ENCODE results near the gene SLBP.

The SLBP gene

DNA sequence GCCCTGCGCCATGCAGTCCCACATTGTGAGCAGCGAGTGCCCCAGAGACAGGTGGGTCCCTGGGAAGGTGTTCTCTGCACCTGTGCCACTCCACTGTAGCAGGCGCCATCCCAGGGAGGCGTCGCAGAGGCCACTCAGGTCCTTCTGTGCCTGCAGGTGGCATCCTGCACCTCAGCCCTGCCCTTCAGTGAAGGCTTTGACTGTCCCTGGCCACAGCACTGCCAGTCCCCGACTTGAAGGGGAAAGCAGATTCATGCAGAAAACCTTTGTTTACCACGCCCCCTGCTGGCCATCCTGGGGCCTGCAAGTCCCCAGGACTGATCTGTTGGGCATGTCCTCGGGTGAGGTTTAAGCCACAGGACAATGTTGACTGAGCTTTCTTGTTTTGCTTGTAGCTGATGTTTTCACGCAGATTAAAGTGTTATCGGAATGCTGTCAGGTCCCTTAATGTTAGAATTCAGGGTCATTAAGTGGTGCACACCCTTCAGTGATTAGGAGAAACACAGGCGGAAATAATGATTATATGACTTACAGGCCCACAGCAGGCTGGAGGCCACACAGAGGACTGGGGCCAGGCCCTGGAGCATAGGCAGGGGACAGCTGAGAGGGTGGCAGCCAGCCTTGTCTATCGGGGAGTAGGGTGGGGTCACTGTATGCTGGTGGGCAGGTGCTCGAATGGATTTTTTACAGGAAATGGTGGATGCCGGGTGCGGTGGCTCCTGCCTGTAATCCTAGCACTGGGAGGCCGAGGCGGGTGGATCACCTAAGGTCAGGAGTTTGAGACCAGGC lies 14.2 kb upstream of the SLBP start:
- DNase-seq = peak; percentile 33

DNA sequence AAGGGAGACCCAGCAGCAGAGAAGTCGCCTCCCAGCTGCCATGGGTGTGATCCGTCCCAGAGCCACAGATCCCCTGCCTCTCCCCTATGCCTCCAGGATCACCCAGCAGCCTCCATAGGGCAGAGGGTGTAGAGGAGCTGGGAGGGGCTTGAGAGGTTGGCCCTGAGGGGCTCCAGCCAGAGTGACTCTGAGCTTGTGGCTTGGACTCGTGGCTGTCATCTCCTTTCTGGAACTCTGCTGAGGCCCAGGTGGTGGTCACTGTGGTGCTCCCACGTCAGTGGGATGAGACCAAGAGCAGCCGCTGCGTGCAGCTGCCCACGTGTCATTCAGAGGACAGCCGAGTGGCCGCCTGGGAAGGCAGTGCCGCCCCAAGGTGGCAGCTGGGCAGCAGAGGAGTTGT lies 13.4 kb upstream of the SLBP start:
- DNase-seq = no peak

DNA sequence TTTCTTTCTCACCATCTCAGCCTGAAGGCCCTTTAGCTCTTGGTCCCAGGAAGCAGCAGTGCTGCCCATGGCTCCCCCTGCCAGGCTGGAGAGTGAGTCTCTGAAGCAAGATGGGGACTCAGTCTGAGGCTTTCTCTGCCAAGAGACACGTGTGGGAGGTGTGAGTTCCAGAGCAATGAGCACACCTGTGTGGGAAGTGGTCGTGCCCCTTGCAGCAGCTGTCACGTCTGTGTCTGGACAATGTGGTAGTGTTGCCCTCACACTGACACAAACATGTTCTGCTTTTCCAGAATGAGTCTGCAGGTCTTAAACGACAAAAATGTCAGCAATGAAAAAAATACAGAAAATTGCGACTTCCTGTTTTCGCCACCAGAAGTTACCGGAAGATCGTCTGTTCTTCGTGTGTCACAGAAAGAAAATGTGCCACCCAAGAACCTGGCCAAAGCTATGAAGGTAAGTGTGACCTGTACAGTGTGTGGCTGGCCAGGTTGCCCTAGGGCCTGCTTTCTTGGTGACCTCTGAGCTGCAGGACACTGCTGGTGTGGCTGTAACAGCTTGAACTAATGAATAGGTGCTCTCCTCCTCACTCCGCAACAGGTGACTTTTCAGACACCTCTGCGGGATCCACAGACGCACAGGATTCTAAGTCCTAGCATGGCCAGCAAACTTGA lies 11.1 kb upstream of the SLBP start:
- no peak for DNase-seq

DNA sequence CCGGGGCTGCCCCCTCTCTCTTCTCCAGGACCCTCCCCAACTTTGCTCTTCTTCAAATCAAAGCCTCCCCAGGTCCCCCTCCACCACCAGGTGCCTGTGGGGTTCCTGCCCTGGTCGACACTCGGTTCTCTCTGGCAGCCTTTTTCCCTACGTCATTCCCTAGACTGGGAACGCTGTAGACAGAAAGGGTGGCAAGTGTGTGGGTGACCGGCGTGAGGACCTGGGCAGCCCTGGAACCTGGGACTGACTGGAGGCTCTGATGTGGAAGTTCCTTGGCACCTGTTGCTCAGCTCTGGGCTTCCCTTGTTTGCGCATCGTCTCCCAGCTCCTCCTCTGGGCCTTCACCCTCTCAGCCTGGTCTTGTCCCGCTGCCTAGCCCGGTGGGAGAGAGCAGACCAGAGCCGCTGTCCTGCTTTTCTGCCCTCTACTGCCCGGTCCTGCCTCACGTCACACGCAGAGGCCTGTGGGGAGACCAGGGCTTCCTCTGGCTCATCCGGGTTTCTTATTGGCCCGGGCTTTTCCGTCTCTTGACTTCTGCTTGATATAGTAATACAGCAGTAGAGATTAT lies 10.5 kb upstream of the SLBP start:
- DNase-seq = no peak

DNA sequence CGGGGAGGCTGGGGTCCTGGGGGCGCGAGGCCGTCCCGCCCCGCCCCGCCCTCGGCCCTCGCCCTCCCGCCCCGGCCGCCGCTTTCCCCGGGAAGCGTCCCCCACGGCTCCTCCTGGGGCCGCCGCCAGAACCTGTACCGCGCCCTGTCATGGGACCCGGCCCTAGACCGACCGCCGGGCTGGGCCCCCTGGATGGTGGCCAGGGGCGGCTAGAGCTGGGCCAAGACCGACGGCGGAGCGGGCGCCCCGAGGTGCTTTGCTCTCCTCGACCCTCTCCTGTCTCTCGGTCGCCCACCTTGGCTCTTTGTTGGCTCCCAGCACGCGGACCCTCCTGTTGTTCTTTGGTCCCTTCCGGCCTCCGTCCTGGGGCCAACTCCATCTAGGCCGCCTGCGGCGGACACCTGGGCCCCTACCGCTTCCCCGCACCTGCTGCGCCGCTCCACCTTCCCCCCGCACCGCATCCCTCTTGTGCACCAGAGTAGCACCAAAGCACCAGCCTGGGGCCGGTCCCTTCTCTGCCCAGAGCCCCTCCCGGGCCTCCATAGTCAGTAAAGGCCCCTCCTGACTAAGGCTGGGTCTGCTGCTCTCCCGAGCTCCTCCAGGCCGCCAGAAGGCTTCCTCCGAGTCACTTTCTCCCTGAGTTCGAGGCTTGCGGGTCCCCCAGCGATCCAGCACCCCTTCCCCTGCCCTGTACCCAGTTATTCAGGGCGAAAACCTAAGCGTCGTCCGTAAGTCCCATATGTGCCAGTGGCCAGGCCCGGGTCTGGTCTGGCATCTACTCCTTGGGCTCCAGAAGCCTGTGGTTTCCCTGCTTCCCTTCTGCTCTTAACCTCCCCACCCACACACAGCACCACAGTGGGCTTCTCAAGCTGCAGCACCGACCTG lies 9.8 kb upstream of the SLBP start:
- no peak for DNase-seq

DNA sequence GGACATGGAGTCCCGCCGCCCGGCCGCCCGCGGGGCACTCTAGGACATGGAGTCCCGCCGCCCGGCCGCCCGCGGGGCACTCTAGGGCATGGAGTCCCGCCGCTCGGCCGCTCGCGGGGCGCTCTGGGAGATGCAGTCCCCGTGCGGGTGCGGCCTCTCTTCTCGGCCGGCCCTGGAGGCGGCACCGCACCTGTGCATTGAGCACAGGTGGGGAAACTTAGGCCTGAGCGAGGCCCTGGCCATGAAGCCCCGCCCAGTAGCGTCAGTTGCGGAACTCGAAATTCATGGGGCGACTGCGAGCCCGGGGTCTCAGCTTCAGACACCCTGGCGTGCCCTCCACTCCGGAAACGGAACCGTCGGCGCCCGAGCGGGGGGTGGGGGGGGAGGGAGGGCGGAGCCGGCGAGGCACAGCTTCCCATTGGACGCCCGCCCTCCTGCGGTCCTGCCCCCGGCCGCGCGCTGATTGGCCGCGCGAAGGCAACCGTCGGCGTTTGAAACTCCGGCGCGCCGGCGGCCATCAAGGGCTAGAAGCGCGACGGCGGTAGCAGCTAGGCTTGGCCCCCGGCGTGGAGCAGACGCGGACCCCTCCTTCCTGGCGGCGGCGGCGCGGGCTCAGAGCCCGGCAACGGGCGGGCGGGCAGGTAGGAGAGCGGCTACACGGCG lies 9.0 kb upstream of the SLBP start, which contains the start of the genes TACC3 and TMEM129:
TSS of gene TACC3 (plus strand) at position 519 of the 663 bp plus-strand sequence. CDS start 1,901 bp downstream, outside the sequence.
TSS of gene TMEM129 (minus strand) at position 321 of the 663 bp plus-strand sequence. CDS start 486 bp downstream, outside the sequence.
- peak; percentile 89 for DNase-seq

DNA sequence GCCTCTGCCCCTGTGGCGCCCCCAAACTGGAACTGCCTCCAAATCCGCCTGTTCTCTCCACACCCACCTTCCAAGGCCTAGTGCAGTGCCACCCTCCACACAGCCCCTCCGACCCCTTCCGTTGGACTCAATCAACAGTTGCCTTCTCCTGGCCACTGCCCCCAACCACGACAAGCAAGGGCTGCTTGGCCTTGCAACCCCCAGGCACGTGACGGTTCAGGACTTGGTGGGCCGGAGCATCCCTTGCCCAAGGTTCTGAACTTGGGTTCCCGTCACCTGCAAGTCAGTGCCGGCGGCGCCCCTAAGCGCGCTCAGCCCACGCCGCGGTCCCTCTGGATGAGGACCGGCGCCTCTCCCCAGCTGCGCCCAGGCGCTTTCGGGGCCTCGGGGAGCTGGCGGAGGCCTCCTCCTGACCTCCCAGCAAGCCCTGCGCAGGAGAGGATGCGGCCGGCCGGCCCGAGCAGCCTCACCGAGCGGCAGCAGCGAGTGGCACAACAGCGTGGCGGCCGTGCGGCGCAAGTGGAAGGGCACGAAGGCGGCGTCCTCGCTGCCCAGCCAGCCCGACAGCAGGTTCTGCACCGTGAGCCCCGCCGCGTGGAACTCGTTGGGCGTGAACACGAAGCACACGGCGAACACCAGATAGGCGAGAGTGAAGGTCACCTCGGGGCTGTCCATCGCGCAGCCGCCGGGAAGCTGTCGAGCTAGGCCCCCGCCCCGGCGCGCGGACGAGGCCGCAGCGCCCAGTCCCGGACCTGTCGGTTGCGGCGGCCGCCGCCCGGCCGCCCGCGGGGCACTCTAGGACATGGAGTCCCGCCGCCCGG lies 8.3 kb upstream of the SLBP start:
- DNase-seq = no peak

DNA sequence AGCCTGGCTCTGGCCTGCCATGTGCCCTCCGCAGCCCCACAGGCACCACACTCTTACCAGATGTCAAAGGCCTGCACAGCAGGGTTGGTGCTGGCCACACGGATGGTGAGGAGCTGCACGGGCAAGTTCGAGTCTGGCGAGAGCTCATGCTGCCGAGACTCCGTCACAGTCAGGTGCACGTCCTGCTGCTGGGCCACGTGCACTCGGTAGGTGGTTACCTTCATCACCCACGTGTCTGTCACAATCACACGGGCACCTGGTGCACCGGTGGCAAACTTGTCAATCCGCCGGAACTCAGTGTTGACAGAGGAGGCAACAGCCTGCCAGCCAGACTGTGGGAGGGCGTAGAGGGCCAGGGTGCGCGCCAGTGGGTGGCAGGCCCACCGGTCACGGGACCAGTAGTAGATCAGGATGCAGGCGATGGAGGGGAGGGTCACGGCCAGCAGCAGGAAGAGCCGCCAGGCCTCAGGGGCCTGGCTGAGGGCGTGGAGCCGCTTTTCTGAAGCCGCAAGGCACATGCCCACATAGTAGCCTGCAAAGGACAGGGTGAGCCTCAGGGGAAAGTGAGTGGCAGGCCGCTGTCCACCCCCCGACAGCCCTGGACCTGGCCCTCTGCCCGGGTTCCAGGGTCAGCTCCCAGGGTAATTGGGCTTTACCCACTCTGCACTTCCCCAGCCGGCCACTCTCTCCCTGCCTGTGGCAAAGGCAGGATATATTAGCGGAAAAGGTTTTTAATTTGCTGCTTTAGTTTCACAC lies 6.2 kb upstream of the SLBP start:
- no peak for DNase-seq

DNA sequence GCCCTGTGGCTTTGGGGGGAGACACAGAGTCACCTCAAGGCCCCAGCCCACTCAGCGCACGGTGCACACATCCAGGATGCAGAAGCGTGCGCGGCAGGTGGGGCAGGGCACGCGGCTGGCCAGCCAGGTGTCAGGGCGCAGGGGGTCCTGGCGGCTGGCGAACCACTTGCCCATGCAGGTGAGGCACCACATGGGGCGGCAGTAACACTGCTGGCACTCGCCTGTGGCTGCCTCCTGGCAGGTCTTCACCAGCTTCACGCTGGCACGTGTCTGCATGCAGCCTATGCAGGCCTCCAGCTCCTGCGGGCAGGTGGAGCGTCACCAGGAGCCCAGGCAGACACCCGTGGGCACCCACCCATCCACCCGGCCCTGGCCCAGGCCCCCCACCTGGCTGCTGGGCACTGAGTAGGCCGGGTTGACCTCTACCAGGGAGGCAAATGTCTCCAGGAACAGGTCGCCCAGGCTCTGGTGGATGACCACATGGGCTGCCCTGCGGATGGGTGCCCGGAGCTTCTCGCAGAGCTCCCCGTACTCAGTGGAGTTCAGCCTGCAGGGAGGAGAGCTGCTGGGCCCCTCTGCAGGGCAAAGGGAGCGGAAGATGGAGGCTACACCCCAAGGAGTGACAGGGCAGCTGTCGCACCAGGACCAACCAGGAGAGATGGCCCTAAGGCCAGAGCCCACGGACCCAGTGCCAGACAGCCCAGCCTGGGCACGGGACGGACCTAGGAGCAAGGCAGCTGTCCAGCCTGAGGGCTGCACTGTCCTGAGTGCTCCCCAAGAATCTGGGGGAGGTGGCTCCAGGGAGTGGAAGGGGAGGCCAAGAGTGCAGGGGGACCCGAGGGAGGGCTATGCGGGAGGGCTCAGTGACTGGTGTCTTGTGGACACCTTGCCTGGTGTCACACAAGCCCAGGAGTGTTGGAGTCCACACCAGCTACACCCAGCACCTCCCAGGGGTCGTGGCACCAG lies 5.3 kb upstream of the SLBP start:
- no peak for DNase-seq

DNA sequence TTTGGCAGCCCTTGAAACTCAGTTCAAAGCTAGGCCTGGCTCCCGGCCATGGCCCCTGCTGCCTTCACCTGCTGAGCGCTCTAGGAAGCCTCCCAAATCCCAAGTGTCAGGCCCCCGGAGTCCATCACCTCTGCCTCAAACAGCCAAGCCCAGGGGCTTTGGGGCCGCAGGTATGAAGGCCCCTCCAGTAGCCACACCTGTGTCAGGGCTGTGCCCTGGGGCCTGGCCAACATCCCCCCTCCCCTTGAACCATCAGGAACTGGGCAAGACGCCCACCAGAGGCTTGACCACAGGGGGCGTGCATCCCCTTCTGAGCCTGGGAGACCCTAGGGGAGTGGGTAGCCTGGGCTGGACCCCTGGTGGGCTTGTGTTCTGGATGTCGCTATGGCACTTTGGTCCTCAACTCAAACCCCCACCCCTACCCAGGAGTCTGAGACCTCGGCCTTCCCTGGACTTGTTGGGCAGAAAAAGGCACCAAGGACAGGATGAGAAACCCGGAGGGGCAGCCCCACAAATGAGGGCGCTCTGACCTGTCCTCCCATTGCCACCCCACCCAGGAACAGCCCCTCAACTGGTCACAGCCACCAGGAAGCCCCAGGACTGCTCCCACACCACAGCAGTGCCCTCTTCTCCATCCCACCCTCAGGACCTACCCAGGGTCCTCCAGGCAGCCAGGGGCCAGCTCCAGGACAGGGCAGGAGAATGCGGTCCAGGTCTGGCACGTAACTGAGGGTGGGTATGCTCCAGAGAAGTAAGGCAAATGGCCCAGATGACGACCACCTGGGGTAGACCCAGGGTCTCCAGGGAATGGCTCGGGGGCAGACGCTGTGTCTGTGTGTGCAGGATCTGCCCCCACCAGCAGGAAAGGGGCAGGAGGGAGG lies 4.2 kb upstream of the SLBP start:
- DNase-seq = no peak

DNA sequence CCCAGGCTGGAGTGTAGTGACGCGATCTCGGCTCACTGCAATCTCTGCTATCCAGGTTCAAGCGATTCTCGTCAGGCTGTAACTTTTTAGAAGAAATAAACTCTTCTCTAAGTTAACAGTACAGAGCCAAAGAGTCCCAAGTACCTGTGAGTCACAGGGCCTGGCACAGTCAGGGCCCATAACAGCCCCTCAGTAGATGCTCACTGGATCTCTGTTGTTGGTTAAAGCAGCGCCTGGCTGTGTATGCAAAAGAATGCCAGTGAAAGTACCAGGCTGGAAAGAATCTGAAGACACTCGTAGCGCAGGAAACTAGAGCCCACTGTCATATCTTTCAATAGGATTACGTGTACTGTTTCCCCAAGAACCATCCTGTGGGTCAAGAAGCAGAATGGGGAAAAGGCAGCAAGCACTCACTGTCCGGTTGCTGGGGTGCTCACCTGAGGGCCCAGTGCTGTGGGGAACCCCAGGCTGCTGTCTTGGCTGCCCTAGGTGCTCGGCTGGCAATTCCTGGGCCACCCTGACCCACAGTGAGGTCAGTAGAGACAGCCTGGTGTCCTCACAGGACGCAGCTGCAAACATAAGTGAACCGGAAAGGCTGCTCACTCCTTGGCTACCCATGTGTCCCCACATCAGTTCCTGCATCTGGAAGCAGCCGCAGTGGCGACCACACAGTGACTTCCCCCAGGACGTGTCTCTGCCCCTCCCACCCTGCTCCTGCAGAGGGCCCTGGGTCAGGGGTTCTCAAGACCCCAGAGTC lies 3.1 kb upstream of the SLBP start:
- DNase-seq = no peak

DNA sequence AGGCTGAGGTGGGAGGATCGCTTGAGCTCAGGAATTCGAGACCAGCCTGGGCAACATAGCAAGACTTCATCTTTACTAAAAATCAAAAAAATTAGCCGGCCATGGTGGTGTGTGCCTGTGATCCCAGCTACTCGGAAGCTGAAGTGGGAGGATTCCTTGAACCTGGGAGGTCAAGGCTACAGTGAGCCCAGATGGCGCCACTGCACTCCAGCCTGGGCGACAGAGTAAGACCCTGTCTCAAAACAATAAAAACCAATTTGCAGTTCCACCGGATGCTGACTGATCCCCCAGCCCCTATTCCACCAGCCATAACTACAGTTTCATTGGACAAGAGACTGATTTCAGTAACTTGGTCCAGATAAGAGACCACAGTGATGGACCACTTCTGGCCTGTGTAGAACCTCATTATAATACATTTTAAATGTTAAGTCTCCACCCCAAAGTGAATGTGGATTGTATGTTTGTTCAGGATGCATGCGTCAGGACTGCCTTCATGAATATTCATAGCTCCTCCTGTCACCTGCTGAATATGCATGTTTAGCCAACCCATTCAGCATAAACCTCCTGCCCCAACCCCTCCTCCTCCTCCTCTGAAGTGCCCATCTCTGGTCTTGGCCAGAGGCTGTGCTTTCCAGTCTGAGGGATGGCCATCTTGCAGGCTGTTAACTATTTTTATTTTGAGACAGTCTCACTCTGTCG lies 2.3 kb upstream of the SLBP start:
- DNase-seq = no peak

DNA sequence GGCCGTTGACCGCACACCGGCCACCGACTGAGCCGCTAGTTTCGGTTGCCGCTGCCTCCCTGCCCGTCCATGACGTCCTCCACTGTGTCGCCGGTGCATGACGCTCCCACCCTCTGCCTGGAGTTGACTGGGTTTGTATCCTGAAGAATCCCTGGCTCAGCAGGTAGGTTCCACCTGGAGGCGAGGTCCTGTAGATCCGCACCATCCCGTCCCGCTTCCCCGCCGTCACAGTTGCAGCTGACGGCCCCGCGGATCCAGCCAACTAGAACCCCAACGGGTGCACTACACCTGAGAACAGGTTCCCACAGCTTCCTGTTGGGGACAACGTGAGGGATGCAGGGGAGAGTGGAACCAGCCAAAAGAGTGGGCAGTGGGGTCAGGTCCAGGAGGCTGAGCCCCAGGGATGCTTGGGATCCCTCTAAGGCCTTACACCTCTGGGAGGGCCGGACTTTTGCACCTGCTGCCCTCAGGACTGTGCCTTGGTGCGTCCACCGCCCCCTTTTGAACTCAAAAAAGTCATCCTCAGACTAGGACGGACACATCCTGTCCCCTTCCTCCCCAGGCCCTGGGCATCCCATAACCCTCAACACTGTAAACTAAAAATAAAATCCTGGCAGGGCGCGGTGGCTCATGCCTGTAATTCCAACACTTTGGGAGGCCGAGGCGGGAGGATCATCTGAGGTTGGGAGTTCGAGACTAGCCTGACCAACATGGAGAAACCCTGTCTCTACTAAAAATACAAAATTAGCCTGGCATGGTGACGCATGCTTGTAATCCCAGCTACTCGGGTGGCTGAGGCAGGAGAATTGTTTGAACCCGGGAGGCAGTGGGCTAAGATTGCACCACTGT lies 1.1 kb upstream of the SLBP start:
- no peak for DNase-seq

DNA sequence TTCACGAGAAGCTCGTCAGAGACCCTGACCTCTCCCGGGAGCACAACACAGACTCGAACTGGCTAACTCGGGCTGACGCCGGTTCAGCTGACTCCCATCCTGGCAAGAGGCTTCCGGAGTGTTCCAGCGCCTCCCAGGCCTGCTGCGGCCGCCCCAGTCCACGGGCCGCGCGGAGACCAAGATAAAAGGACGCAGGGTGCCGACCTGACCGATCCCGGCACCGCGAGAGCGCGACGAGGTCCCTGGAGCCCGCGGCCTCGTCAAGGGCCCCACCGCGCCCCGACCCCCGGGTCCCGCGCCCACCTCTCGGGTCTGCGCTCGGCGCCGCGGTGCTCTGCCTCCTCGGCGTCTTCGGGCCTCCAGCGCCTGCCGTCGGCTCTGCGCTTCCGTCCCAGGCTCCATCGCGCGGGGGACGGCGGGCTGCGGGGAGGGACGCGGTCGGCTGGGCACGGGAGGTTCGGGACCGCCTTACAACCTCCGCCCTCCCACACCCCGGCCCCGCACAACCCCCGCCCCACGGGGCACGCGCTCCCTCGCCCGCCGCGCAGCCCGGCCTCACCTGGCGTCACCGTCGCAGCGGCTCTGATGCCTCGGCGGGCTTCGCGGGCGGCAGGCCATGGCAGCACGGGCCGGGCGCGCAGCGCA lies 426 bp downstream of the SLBP start:
- no peak for DNase-seq

DNA sequence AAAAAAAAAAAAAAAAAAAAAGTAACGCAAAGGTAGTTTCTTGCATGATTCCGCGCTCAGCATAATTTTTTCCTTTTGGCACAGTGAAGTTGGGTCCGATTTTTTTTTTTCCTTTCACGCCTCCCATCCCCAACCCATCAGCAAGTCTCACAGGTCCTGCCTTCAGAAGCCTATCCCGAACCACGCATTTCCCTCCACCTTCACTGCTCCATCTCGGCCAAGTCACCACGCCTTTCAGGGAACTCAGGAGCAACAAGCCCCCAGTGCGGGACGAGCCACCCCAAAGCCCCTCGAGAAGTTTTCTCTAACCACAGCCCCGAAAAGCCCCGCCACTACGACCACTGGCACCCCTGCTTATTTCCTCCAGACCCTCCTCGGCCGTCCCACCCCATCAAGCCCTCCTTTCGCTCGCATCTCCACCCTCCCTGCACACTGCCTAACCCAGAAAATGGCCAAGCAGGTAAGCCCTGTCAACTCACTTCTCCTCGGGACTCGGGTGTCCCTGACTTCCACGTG lies 1.0 kb downstream of the SLBP start:
- DNase-seq = no peak

All from NCI-H1105 (cell line).